ENCODE measurements around the gene BTBD9.

The BTBD9 gene

DNA sequence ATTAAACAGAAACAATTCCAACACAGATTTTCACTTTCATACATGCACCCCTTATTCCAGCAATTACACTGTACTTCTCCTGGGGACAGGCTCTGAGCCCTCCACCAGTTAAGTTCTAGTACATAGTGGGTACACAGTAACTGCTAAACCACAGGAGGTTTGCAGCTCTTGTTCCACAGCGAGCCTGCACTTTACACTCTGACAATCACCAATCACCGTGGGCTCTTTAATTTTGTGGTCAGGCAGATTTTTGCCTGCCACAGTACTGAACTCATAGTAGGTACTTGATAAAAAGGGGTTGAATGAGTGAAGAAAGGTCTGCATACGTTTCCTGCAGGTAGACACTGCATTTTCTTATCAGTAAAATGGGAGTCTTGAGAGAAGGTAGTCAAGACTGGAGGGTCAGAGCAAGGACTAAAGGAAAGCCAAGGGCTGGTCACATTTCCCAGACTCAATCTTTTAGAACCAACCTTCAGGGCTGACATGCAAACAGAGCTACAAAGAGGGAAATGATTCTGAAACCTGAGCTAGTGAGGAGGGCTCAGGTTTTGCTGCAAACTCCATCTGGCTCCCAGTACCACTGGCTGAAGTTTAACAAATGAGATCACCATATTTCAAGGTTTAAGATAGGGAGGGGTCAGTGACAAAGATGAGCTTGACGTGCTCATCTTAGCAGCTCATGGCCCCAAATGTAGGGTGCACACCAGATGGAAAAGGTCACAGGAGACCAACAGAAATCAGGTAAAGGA is 404.6 kb downstream of the BTBD9 start:
- no peak overlapping the region for H4K91ac ChIP-seq (ENCODE audit: low read length)
- H3K18ac ChIP-seq (ENCODE audit: low read depth in 1 of 2, low read length in 2 of 2), result no peak overlapping the region
- 79% methylated on average over 3 of the region's 4 CpGs for WGBS

GRCh38 chr6:38234141-38234540 is 405.6 kb downstream of the BTBD9 start:
- no peak overlapping the region for H4K8ac ChIP-seq (ENCODE audit: low read length)
- no peak overlapping the region for H2AFZ ChIP-seq (ENCODE audit: low read depth, low read length)
- no peak overlapping the region for H2BK5ac ChIP-seq (ENCODE audit: low read depth, low read length, poor library complexity, severe bottlenecking)
- no peak overlapping the region for H2BK15ac ChIP-seq (ENCODE audit: low read depth, poor library complexity, severe bottlenecking)
- H4K91ac ChIP-seq (ENCODE audit: low read length), result no peak overlapping the region
- H2BK12ac ChIP-seq (ENCODE audit: low read length in 2 of 2), result no peak overlapping the region
- no peak overlapping the region for H3K4me2 ChIP-seq (ENCODE audit: low read length, poor library complexity, severe bottlenecking)
- DNase-seq, result no peak
- H3K4ac ChIP-seq (ENCODE audit: low read depth in 1 of 2, low read length in 2 of 2), result no peak overlapping the region
- H3K4me1 ChIP-seq (ENCODE audit: control insufficient read depth, insufficient read depth, low read depth, low read length), result no peaks in the 10 kb centered on the region
- no peak overlapping the region for H3K27ac ChIP-seq (ENCODE audit: low read length, poor library complexity, severe bottlenecking)
- H3K14ac ChIP-seq (ENCODE audit: low read length in 2 of 2), result no peak overlapping the region
- H3K27me3 ChIP-seq (ENCODE audit: control insufficient read depth in 1 of 2, insufficient read depth in 1 of 2, low read length in 2 of 2), result no peaks in the 10 kb centered on the region
- no peak overlapping the region for H3K18ac ChIP-seq (ENCODE audit: low read depth in 1 of 2, low read length in 2 of 2)
- H3K79me1 ChIP-seq (replicated peaks; ENCODE audit: low read length, poor library complexity, severe bottlenecking), result no peaks in the 10 kb centered on the region
- no peaks in the 10 kb centered on the region for H3K9me3 ChIP-seq (ENCODE audit: control insufficient read depth, low read length)
- H2AK5ac ChIP-seq (ENCODE audit: low read length, severe bottlenecking), result no peak overlapping the region
- H3K23ac ChIP-seq (ENCODE audit: low read length in 2 of 2), result no peak overlapping the region
- H3K9ac ChIP-seq (ENCODE audit: low read length), result no peak overlapping the region
- H2BK120ac ChIP-seq (ENCODE audit: low read depth, low read length), result no peak overlapping the region
- H3K4me3 ChIP-seq (ENCODE audit: insufficient read depth in 1 of 2, low read depth in 1 of 2, low read length in 2 of 2), result no peak overlapping the region
- no peaks in the 10 kb centered on the region for H3K36me3 ChIP-seq (ENCODE audit: control insufficient read depth in 1 of 2, insufficient read depth in 2 of 2, low read depth in 1 of 2, low read length in 2 of 2)
- no CpG with 5 or more reads among the region's 2 CpGs for WGBS

More for the DNA sequence above, 404.6 kb downstream of the BTBD9 start:
- Histone ChIP-seq H4K8ac (ENCODE audit: low read length) (no peak overlapping the region), H3K79me1 (replicated peaks; ENCODE audit: low read length, poor library complexity, severe bottlenecking) (no peaks in the 10 kb centered on the region), H2AK5ac (ENCODE audit: low read length, severe bottlenecking) (no peak overlapping the region), H2BK5ac (ENCODE audit: low read depth, low read length, poor library complexity, severe bottlenecking) (no peak overlapping the region), H3K4ac (ENCODE audit: low read depth in 1 of 2, low read length in 2 of 2) (no peak overlapping the region), H3K27ac (ENCODE audit: low read length, poor library complexity, severe bottlenecking) (no peak overlapping the region), H2BK15ac (ENCODE audit: low read depth, poor library complexity, severe bottlenecking) (no peak overlapping the region), H2AFZ (ENCODE audit: low read depth, low read length) (no peak overlapping the region), H3K4me1 (ENCODE audit: control insufficient read depth, insufficient read depth, low read depth, low read length) (peaks cover 3% of the 10 kb centered on the region), H3K9me3 (ENCODE audit: control insufficient read depth, low read length) (no peaks in the 10 kb centered on the region), H2BK120ac (ENCODE audit: low read depth, low read length) (no peak overlapping the region), H3K4me2 (ENCODE audit: low read length, poor library complexity, severe bottlenecking) (no peak overlapping the region), H3K23ac (ENCODE audit: low read length in 2 of 2) (no peak overlapping the region), H3K9ac (ENCODE audit: low read length) (no peak overlapping the region), H2BK12ac (ENCODE audit: low read length in 2 of 2) (no peak overlapping the region), H3K36me3 (ENCODE audit: control insufficient read depth in 1 of 2, insufficient read depth in 2 of 2, low read depth in 1 of 2, low read length in 2 of 2) (no peaks in the 10 kb centered on the region), H3K4me3 (ENCODE audit: insufficient read depth in 1 of 2, low read depth in 1 of 2, low read length in 2 of 2) (no peak overlapping the region), H3K14ac (ENCODE audit: low read length in 2 of 2) (no peak overlapping the region), H3K27me3 (ENCODE audit: control insufficient read depth in 1 of 2, insufficient read depth in 1 of 2, low read length in 2 of 2) (no peaks in the 10 kb centered on the region)
- no peak for DNase-seq

- H3K23ac ChIP-seq (ENCODE audit: low read length in 2 of 2), result no peak overlapping the region
- no peak overlapping the region for H2BK5ac ChIP-seq (ENCODE audit: low read depth, low read length, poor library complexity, severe bottlenecking)
- H4K8ac ChIP-seq (ENCODE audit: low read length), result no peak overlapping the region
- no peak overlapping the region for H3K14ac ChIP-seq (ENCODE audit: low read length in 2 of 2)
- no peak overlapping the region for H2BK15ac ChIP-seq (ENCODE audit: low read depth, poor library complexity, severe bottlenecking)
- no peak overlapping the region for H4K91ac ChIP-seq (ENCODE audit: low read length)
- no peak overlapping the region for H3K4me3 ChIP-seq (ENCODE audit: insufficient read depth in 1 of 2, low read depth in 1 of 2, low read length in 2 of 2)
- no peak overlapping the region for H3K27ac ChIP-seq (ENCODE audit: low read length, poor library complexity, severe bottlenecking)
- no peak overlapping the region for H2AK5ac ChIP-seq (ENCODE audit: low read length, severe bottlenecking)
- H3K9ac ChIP-seq (ENCODE audit: low read length), result no peak overlapping the region
- H3K9me3 ChIP-seq (ENCODE audit: control insufficient read depth, low read length), result no peaks in the 10 kb centered on the region
- H2AFZ ChIP-seq (ENCODE audit: low read depth, low read length), result no peak overlapping the region
- no peaks in the 10 kb centered on the region for H3K4me1 ChIP-seq (ENCODE audit: control insufficient read depth, insufficient read depth, low read depth, low read length)
- 74% methylated on average over 4 of the region's 5 CpGs for whole genome bisulfite sequencing
- no peak overlapping the region for H3K18ac ChIP-seq (ENCODE audit: low read depth in 1 of 2, low read length in 2 of 2)
- no peak overlapping the region for H3K4ac ChIP-seq (ENCODE audit: low read depth in 1 of 2, low read length in 2 of 2)
- no peak for DNase-seq
- H3K36me3 ChIP-seq (ENCODE audit: control insufficient read depth in 1 of 2, insufficient read depth in 2 of 2, low read depth in 1 of 2, low read length in 2 of 2), result no peaks in the 10 kb centered on the region
- H2BK120ac ChIP-seq (ENCODE audit: low read depth, low read length), result no peak overlapping the region
- no peaks in the 10 kb centered on the region for H3K79me1 ChIP-seq (replicated peaks; ENCODE audit: low read length, poor library complexity, severe bottlenecking)
- H3K27me3 ChIP-seq (ENCODE audit: control insufficient read depth in 1 of 2, insufficient read depth in 1 of 2, low read length in 2 of 2), result no peaks in the 10 kb centered on the region
- H3K4me2 ChIP-seq (ENCODE audit: low read length, poor library complexity, severe bottlenecking), result no peak overlapping the region
- no peak overlapping the region for H2BK12ac ChIP-seq (ENCODE audit: low read length in 2 of 2)
These were observed 406.5 kb downstream of the BTBD9 start for GRCh38 chr6:38233161-38233791.

DNA sequence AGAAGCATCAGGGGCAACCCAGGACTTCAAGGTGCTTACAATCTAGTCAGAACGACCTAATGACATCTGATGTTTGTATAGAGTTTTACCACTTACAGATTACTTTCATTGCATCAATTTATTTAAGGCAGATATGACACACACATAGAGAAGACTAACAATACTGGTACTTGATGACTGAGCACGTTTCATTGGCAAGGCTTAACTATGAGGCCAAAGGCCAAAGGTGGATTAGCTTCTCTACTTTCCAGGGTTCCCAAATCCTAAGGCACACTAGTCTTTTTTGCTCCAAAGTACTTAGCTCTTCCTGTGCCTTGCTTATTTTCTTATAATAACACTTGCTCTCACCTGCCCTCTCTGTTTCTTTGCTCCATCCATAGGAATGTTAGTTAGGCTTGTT is 414.0 kb downstream of the BTBD9 start:
- Histone ChIP-seq H3K27ac (ENCODE audit: low read length, poor library complexity, severe bottlenecking) (no peak overlapping the region), H3K4me2 (ENCODE audit: low read length, poor library complexity, severe bottlenecking) (no peak overlapping the region), H3K4me3 (ENCODE audit: insufficient read depth in 1 of 2, low read depth in 1 of 2, low read length in 2 of 2) (no peak overlapping the region), H3K36me3 (ENCODE audit: control insufficient read depth in 1 of 2, insufficient read depth in 2 of 2, low read depth in 1 of 2, low read length in 2 of 2) (peaks cover 0 to 4% of the 10 kb centered on the region in 2 experiments), H2BK15ac (ENCODE audit: low read depth, poor library complexity, severe bottlenecking) (no peak overlapping the region), H3K18ac (ENCODE audit: low read depth in 1 of 2, low read length in 2 of 2) (no peak overlapping the region), H3K4ac (ENCODE audit: low read depth in 1 of 2, low read length in 2 of 2) (no peak overlapping the region), H3K79me1 (replicated peaks; ENCODE audit: low read length, poor library complexity, severe bottlenecking) (no peaks in the 10 kb centered on the region), H2BK12ac (ENCODE audit: low read length in 2 of 2) (no peak overlapping the region), H2BK5ac (ENCODE audit: low read depth, low read length, poor library complexity, severe bottlenecking) (no peak overlapping the region), H3K9me3 (ENCODE audit: control insufficient read depth, low read length) (no peaks in the 10 kb centered on the region), H3K23ac (ENCODE audit: low read length in 2 of 2) (no peak overlapping the region), H2AFZ (ENCODE audit: low read depth, low read length) (no peak overlapping the region), H3K14ac (ENCODE audit: low read length in 2 of 2) (no peak overlapping the region), H3K4me1 (ENCODE audit: control insufficient read depth, insufficient read depth, low read depth, low read length) (no peaks in the 10 kb centered on the region), H3K9ac (ENCODE audit: low read length) (no peak overlapping the region), H4K8ac (ENCODE audit: low read length) (no peak overlapping the region), H3K27me3 (ENCODE audit: control insufficient read depth in 1 of 2, insufficient read depth in 1 of 2, low read length in 2 of 2) (no peaks in the 10 kb centered on the region), H2AK5ac (ENCODE audit: low read length, severe bottlenecking) (no peak overlapping the region), H2BK120ac (ENCODE audit: low read depth, low read length) (no peak overlapping the region), H4K91ac (ENCODE audit: low read length) (no peak overlapping the region)
- 70% methylated on average over 1 of the region's 2 CpGs for WGBS
- DNase-seq, result no peak

All from mesenchymal stem cell (in vitro differentiated cells and primary cell).